ENCODE data around the gene AIMP1.

DNA sequence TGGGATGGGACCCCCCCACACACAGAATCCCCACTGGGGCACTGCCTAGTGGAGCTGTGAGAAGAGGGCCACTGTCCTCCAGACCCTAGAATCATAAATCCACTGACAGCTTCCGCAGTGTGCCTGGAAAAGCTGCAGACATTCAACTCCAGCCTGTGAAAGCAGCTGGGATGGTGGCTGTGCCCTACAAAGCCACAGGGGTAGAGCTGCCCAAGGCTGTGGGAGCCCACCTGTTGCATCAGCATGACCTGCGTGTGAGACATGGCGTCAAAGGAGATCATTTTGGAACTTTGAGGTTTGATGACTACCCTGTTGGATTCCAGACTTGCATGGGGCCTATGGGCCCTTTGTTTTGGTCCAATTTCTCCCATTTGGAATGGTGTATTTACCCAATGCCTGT is 22.3 kb downstream of the AIMP1 start:
- TF ChIP-seq, protein P1, sequence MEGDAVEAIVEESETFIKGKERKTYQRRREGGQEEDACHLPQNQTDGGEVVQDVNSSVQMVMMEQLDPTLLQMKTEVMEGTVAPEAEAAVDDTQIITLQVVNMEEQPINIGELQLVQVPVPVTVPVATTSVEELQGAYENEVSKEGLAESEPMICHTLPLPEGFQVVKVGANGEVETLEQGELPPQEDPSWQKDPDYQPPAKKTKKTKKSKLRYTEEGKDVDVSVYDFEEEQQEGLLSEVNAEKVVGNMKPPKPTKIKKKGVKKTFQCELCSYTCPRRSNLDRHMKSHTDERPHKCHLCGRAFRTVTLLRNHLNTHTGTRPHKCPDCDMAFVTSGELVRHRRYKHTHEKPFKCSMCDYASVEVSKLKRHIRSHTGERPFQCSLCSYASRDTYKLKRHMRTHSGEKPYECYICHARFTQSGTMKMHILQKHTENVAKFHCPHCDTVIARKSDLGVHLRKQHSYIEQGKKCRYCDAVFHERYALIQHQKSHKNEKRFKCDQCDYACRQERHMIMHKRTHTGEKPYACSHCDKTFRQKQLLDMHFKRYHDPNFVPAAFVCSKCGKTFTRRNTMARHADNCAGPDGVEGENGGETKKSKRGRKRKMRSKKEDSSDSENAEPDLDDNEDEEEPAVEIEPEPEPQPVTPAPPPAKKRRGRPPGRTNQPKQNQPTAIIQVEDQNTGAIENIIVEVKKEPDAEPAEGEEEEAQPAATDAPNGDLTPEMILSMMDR (tag by site-specific recombination; IDR thresholded peaks at IDR 0.05), result no peak
- TF ChIP-seq SP2 (tag by site-specific recombination; IDR thresholded peaks at IDR 0.05) (no peak), KLF9 (tag by site-specific recombination; IDR thresholded peaks at IDR 0.05; ENCODE audit: low read depth) (no peak), ZNF660 (tag by site-specific recombination; IDR thresholded peaks at IDR 0.05) (no peak), GFI1B (tag by site-specific recombination; IDR thresholded peaks at IDR 0.05) (no peak)
